HuH-7.5 (cell line): ENCODE measurements around the gene EDAR.

Experiments
- DNase-seq: peaks from one replicate; pipeline ENCODE4 v3.0.0; 2011; ENCODE audit warnings: low spot score

EDAR gene

DNA sequence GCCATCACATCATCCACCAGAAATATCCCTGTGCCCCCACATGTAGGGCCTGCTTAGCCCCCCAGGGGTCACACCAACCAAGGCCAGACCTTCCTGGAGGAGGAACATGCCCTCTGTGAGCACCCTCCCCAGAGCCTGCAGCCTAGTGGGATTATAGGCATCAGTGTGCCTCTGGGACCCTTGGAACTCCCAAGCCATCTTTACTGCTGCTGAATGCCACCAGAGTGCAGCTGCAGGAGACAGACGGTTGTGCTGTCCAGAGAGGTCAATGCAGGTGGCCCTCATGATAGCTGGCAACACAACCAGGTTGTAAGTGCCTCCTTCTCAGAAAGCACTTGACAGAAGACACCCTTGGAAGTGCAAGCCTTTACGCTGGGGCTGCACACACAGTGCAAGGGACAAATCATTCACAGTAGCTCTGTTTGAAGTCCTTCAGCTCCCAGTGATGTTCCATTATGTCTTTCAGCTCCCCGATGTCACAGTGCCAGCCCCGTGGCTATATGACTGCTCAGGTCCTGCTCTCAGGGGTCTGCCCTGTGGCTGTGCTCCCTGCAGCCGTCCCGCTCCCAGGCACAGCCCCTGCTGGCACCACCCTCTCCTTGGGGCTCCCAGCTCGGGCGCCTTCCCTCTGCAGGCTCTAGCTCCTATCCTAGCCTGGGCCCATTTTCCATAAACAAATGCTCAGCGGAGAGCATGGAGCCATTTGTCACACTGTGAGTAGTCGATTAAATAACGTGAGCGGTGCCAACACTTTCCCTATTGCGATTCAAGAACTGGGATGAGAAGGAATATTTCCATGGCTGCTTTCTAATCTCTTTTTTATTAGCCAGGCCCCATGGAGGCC lies 65.1 kb downstream of the EDAR start:
- no peak for DNase-seq

- DNase-seq, result no peak
These were observed 65.9 kb downstream of the EDAR start for GRCh38 chr2:108923019-108923700.

- no peak for DNase-seq
These were observed 66.7 kb downstream of the EDAR start for GRCh38 chr2:108922141-108922915.

DNA sequence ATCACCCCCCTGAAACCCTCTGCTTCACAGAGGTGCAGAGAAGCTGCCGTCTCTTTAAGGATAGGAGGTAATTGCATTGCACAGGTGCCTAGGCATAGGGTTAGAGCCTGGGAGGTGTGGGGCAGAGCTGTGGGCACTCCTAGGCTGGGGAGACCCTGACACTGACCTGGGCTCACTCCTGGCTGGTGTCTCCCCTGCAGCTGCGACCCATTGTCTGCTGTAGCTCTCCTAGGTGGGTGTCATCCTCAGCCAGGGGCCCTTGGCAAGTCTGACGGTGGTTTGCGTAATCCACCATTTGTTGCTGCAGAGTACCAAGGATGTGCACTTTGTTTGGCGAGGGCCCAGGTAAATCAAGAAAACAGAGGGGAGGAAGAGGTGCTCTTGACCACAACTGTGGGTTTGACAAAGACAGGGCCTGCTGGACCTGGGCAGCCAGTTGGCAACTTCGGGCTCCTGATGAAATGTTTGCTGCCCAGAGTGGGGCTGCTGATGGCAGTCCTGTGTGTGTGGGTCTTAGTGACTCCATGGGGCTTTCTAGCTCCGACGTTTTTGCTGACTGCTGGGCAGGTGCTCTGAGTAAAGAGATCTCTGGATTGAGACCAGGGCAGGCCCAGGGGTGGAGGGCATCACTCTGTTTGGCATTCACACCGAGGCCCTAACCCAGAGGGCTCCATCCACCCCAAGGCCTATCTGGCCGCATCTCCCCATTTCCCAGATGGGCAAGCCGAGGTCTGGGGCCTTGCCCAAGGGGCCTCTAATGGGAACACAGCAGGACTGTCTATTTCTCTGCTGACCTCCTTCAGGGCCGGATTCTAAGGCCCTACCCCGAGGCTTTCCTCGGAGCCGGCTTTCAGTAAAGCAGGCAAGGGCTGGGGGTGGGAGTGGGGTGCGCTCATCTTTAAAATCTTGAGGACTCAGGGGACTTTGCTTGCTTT lies 67.7 kb downstream of the EDAR start:
- DNase-seq, result no peak

DNA sequence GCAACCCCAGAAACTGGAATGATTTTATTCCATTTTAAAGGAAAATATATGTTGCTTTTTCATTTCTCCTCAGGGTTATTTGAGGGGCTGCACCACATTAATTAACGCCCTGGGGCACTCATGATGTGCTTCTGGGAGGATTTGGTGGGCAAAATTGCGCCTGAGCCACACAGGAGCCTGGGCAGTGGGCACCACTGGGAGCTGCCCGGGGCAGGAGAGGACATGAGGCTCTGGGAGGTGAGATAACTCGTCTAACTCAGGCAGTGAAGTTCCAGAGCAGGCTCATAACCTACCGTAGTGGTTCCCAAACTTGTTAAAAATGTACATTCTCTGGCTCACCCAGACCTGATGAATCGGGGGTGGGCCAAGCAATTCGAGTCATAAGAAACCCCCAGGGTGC lies 68.3 kb downstream of the EDAR start:
- no peak for DNase-seq

GRCh38 chr2:108919571-108920373 lies 69.2 kb downstream of the EDAR start:
- no peak for DNase-seq

GRCh38 chr2:108918941-108919341 lies 70.1 kb downstream of the EDAR start:
- no peak for DNase-seq

DNA sequence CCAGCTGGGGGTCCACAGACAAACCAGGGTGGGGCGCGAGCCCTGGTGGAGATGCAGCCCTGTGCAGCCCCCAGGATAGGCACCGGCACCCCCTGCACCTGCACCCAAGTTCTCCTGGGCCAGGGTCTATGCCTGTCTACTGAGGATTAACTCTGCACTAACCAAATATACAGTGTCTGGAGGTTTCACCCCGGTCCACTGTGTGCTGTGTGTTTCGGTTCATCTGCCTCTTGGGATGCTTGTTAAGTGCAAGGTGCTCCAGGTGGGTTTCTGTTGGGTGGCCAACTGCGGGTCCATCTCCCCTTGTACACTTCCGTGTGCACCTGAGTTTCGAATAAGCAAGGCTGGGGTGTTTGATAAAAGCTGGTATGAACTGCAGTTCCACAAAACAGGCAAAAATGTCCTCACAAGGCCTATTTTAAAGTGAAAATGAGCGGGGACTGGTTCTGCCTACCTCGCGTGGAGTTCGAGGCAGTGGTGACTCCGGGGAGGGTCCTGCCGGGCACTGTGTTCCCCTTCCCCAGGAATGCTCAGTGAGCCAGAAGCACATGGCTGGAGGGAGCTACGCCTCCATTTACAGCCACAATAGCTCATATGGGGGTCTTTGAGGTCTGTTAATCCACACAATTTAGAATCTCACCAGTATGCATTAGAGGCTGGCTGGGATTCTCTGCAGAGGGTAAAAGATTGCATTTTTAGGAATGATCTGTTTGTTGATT lies 70.7 kb downstream of the EDAR start:
- DNase-seq, result no peak

- no peak for DNase-seq
These were observed 71.5 kb downstream of the EDAR start for GRCh38 chr2:108917526-108917925.

DNA sequence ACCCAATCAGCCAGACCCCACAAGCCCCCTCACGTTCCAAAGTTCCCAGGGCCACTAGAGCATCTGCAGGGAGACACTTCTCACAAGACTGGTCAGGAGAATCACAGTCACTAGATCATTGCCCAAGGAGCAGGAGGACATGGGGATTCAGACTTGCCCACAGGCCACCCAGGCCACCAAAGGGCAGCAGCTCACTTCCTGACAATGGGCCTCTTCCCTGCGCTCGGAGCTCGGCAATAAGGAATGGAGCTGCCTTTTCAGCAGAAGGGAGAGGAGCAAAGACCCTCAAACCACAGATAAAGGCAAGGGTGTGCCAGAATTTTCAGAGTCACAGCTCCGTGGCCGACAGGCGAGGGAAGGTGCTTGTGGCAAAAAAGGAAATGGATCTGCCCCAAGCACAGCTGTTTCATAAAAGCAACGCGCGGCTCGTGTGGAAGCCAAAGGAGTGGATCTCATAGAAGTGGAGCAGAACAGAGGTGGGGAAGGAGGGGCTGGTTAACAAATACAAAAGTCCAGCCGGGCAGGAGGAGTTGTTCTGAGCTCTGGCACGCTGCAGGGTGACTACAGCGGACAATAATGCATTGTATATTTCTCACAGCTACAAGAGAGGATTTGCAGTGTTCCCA lies 72.1 kb downstream of the EDAR start:
- DNase-seq, result no peak

- DNase-seq, result no peak
These were observed 72.8 kb downstream of the EDAR start for GRCh38 chr2:108916122-108916795.

DNA sequence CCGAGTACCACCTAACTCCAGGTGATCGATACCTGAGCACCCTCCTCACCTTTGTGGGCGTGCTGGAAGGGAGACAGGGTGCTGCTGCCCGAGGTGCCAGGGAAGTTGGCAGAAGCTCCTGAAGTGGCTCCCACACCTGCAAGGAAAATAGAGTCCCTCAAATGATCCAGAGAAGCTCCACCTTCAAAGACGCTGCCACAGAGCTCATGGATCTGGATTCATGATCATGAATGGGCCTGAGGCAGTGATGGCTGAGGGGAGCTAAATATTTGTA lies 76.5 kb downstream of the EDAR start:
- DNase-seq, result no peak

DNA sequence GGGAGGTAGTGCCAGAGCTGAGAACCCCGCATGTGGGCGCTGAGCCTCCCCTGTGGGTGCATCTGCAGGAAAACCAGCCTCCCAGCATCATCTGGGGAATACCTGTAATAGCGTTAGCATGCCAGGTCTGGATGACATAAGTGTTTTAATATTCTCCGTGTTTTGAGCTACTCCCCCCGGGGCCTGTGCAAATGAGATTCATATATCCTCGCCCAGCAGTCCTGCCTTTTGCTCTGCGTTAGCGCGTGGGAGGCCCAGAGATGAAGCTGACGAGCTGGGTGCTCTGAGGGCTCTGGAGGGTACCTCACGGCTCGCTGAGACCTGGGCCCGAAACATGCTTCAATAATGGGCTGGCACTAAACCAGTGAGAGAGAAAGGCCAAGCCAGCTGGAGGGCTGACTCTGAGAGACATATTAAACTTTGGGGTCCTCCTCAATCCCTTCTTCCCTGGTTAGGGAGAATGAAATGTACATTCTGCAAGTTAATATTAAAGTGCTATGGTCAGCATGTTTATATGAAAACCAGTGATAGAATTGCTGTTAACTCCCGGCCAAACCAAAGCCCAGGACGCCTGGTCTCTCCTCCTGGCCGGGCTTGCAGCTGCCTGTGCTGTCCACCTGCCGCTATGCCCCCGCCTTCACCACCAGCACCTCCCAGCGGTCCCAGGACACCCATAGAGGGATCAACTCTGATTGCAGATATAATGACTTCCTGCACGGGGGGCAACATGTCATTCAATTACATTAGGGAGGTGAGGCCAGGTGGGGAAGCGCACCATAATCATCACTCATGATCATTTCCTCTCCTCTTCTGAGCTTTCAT lies 77.0 kb downstream of the EDAR start:
- no peak for DNase-seq

- DNase-seq, result no peak
These were observed 77.6 kb downstream of the EDAR start for GRCh38 chr2:108911401-108911800.

- DNase-seq, result no peak
These were observed 78.3 kb downstream of the EDAR start for GRCh38 chr2:108910541-108911396.

DNA sequence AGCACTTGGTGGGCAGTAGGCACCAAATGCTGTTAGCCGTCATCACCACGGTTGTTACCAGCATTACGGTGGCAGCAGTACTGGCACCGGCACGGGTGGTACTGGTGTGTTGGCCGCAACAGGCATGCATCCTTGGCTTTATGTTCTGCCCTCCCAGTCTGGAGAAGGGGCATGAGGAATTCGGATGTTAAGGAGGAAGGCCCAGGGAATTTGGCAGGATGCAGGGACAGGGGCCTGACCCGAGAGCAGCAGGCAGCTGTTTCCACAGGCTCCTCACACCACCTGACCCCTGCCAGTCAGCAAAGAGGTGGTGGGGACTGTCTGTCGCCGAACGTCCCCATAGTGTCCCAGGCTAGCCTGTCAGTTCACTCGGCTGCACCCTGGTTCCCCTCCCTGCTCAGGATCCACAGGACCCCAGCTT lies 79.0 kb downstream of the EDAR start:
- no peak for DNase-seq

DNA sequence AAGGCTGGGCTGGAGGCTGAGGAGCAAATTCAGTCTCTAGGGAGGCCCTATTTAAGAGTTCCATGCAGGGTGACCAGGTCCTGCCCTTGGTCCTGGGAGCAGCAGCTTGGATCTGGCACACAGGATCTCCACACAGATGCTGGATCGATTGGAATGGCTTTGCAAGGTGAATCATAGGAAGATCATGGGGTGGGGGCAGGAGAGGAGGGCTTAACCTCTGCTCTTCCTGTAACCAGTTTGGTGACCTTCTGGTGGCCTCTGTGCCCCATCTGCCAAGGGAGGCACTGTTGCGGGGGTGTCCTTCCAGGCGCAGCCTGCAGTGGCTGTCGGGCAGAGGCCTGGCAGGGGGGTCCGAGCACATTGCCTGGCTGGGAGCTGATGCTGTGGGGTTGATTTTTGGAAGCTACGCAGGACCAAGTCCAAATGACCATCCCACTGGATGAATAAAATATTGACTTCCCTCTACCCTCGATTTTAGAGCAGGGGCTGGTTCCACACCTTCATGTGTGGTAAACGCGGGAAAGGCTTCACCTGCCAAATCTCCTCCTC lies 79.7 kb downstream of the EDAR start:
- no peak for DNase-seq
